GM19455 (cell line): ENCODE data around the gene TMPRSS9.
"Not testable (repeated sequence)": the region's sequence is repeated elsewhere in the genome, so short reads cannot be mapped to it uniquely, and the experiment has no call there.

Experiments used
- ATAC-seq: cut with Tn5 transposase; IDR thresholded peaks from one replicate; pipeline ENCODE4 v1.9.1; 2021; ENCODE audit not compliant: unreplicated experiment

Gene TMPRSS9

DNA sequence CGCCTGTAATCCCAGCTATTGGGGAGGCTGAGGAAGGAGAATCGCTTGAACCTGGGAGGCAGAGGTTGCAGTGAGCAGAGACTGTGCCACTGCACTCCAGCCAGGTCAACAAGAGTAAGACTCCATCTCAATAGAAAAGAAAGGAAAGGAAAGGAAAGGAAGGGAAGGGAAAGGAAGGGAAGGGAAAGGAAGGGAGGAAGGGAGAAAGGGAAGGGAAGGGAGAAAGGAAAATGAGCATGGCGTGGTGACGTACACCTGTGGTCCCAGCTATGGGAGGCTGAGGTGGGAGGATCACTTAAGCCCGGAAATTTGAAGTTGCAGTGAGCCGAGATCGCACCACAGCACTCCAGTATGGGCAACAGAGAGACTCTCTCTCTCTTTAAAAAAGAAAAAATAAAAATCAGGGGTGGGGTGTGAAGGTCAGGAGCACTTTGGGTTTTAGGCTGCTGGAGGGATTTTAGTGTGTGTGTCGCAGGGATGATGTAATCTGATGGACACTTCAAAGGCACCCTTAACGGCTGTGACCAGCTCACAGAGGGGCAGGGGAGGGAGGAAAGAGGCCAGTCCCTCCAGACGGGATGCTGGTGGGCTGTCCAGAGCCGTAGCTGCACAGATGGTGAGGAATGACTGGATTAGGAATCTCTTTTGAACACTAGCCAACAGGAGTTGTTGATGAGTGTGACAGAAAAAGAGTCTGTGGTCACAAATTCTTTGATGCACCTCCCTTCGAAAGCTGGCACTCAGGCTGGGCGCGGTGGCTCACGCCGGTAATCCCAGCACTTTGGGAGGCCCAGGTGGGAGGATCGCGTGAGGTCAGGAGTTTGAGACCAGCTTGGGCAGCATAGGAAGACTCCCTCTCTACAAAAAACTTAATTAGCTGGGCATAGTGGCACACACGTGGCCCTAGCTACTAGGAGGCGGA, 27.6 kb downstream of the TMPRSS9 start:
- ATAC-seq, result no peak

DNA sequence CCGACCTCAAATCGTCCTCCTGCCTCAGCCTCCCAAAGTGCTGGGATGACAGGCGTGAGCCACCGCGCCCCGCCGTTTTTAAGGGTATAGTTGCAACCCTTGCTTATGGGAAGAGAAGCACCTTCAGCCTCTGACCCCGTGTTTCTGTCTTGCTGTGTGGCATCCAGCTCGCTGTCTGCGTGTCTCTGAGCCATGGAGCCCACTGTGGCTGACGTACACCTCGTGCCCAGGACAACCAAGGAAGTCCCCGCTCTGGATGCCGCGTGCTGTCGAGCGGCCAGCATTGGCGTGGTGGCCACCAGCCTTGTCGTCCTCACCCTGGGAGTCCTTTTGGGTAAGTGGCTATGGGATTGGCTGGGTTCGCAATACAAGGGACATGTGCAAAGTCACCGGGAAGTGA, 29.5 kb downstream of the TMPRSS9 start:
- ATAC-seq, result no peak

DNA sequence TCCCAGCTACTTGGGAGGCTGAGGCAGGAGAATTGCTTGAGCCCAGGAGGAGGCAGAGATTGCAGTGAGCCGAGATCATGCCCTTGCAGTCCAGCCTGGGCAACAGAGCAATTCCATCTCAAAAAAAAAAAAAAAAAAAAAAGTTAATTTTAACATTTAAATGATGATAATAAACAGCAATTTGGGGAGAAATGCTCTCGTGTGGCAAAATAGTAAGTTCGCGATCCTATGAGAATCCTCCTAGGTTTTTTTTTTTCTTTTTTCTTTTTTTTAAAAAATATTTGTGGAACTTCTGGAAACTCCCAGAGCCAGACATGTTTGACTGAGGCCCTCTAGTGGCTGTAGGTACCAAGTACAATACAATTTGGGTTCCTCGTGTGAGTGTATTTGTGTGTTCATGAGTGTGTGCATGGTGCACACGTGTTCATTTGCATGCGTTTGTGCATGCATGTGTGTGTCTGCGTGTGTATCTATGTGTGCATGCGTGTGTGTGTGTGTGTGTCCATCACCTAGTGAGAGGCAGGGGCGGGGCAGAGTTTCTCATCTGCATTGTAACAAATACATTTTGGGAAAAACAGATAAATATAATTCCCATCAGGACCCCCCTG, 31.2 kb downstream of the TMPRSS9 start:
- no peak for ATAC-seq

DNA sequence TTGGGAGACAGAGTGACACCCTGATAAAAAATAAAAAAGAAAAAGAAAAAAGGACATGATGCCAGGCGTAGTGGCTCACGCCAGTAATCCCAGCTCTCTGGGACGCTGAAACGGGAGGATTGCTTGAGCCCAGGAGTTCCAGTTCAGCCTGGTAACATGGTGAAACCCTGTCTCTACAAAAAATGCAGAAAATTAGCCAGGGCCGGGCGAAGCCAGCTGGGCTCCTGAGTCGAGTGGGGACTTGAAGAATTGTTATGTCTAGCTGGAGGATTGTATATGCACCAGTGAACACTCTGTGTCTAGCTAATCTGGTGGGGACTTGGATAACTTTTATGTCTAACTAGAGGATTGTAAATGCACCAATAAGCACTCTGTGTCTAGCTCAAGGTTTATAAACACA, 32.3 kb downstream of the TMPRSS9 start:
- no peak for ATAC-seq

DNA sequence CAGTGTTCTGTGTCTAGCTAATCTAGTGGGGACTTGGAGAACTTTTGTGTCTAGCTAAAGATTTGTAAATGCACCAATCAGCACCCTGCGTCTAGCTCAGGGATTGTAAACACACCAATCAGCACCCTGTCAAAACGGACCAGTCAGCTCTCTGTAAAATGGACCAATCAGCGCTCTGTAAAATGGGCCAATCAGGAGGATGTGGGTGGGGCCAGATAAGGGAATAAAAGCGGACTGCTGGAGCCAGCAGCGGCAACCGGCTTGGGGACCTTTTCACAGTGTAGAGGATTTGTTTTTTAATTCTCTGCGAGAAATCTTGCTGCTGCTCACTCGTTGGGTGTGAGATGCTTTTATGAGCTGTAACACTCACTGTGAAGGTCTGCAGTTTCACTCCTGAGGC, 32.8 kb downstream of the TMPRSS9 start:
- ATAC-seq, result not testable (repeated sequence)

DNA sequence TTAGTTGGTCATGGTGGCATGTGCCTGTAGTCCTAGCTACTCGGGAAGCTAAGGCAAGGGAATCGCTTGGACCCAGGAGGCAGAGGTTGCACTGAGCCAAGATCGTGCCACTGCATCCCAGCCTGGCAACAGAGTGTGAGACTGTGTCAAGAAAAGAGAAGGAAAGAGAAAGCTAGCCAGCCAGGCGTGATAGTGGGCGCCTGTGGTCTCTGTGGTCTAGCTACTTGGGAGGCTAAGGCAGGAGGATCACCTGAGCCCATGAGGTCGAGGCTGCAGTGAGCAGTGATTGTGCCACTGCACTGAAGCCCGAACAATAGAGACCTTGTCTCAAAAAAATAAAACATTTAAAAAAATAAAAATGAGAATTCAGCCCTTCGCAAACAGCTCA, 34.0 kb downstream of the TMPRSS9 start:
- ATAC-seq, result no peak

DNA sequence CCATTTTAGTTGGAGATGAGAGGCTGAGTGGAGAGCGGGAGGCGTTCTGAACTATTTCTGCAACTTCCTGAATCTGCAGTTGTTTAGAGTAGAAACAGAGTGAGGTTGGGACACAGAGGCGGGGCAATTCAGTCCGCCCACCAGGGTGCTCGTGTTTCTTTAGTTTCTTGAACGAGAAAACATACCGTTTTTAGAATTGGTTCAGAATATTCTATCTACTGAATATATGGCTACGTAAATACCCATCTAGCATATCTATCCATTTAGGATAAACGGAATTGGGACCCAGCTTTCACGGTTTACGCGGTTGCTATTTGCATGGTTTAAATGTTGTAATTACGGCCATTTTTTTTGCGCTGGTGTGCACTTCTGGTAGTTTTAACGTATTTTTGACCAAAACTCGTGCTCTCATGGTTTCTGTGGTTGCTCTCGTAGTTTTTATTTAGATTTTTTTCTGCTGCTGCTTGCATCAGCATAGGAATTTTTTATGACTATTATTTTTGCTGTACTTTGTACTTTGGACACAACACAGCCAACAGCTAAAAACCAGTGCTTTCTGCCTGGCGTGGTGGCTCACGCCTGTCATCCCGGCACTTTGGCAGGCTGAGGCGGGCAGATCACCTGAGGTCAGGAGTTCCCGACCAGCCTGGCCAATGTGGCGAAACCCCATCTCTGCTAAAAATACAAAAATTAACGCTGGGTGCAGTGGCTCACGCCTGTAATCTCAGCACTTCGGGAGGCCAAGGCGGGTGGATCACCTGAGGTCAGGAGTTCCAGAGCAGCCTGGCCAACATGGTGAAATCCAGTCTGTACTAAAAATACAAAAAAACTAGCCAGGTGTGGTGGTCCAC, 34.6 kb downstream of the TMPRSS9 start:
- ATAC-seq, result no peak

DNA sequence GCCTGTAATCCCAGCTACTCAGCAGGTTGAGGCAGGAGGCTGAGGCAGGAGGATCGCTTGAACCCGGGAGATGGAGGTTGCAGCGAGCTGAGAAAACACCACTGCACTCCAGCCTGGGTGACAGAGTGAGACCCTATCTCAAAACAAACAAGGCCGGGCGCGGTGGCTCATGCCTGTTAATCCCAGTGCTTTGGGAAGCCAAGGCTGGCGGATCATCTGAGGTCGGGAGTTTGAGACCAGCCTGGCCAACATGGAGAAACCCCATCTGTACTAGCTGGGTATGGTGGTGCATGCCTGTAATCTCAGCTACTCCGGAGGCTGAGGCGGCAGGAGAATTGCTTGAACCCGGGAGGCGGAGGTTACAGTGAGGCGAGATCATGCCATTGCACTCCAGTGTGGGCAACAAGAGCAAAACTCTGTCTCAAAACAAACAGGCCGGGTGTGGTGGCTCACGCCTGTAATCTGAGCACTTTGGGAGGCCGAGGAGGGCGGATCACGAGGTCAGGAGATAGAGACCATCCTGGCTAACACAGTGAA, 35.3 kb downstream of the TMPRSS9 start:
- not testable (repeated sequence) for ATAC-seq

DNA sequence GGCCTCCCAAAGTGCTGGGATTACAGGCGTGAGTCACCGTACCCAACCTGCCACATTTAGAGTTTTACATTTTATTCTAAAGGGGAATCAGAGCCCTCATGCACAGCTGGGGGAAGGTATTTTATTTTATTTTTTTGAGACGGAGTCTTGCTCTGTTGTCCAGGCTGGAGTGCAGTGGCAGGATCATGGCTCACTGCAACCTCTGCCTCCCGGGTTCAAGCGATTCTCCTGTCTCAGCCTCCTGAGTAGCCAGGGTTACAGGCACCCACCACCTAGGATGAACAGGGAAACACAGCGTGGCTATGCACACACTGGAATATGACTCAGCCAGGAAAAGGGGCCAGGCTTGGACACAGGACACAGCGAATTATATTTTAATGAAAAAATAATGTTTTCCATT, 37.1 kb downstream of the TMPRSS9 start:
- ATAC-seq, result not testable (repeated sequence)

DNA sequence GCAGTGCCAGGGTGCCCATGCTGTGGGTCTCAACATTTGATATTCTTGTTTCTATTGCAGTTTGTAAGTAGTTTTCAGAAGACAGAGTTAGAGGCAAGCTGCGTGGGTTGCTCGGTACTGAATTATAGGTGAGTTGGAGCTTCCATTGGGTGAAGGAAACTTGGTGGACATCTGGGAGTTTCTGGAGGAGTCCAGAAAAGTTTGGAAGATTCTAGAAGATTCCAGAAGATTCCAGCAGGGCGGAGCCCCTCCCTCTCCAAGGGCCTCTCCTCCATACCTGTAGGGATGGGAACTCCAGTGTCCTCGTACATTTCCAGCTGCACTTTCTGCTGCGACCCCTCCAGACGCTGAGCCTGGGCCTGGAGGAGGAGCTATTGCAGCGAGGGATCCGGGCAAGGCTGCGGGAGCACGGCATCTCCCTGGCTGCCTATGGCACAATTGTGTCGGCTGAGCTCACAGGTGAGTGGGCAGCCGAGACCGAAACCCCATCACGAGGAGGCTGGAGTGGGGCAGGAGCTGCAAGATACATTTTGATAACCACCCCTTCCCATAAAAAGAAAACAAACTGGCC, 38.8 kb downstream of the TMPRSS9 start:
- ATAC-seq, result no peak

DNA sequence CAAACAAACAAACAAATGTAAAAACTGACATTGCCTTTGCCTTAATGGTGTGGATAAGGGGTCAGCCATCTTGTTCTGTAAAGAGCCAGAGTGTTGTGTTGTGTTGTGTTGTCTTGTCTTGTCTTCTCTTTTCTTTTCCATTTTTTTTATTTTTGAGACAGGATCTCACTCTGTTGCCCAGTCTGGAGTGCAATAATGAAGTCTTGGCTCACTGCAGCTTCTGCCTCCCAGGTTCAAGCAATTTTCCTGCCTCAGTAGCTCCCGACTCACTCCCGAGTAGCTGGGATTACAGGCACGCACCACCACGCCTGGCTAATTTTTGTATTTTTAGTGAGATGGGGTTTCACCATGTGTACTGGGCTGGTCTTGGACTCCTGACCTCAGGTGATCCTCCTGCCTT, 39.5 kb downstream of the TMPRSS9 start:
- no peak for ATAC-seq

DNA sequence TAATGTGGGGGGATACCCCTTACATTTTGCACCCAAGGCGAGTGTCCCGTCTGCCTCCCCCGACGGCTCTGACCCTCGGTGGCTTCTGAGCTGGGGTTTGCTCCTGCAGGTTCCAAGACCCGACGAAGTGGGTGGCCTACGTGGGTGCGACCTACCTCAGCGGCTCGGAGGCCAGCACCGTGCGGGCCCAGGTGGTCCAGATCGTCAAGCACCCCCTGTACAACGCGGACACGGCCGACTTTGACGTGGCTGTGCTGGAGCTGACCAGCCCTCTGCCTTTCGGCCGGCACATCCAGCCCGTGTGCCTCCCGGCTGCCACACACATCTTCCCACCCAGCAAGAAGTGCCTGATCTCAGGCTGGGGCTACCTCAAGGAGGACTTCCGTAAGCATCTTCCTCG, 48.2 kb downstream of the TMPRSS9 start:
- ATAC-seq, result no peak

DNA sequence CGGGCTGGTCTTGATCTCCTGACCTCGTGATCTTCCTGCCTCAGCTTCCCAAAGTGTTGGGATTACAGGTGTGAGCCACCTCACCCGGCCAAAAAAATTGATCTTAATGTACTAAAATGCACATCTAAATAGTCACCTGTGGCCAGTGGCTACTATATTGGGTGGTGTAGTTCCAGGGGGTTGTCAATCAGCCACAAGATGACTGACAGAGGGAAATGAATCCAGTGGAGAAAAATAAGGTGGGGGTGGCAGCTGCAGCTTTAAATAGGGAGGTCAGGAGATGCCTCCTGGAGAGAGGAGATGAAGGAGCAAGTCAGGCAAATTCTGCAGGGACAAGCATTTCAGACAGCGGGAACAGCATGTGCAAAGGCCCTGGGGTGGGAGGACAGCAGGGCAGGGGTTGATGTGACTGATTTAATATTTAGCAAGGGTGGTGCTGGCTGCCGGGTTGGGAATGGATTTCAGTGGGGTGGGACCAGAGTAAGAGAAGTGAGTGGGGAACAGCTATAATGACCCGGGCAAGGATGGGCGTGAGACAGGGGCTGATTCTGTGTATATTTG, 49.4 kb downstream of the TMPRSS9 start:
- no peak for ATAC-seq

DNA sequence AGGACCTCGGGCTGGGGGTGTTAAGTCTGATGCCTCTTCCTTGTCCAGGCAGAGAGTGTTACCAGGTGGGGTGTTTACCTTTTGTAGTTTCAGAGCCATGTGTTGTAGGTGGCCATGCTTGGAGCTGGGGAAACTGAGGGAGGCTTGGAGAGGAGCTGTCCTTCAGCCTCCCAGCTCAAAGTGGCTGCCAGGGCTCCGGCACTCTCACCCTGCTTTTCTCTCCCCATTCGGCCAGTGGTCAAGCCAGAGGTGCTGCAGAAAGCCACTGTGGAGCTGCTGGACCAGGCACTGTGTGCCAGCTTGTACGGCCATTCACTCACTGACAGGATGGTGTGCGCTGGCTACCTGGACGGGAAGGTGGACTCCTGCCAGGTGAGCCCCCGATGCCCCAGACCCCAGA, 50.0 kb downstream of the TMPRSS9 start:
- no peak for ATAC-seq

DNA sequence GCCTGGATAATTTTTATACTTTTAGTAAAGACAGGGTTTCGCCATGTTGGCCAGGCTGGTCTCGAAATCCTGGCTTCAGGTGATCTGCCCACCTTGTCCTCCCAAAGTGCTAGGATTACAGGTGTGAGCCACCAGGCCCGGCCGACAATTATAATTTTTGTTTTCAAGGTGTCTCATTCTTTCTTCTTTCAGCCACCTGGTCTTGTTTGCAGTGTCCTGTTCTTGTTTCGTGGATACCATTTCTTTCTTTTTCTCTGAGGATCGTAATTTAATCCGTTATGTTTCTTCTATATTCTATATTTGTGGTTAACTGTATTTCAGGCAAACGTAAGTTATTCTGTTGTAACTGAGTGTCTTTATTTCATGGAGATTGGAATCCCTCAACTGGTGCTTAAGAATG, 51.6 kb downstream of the TMPRSS9 start:
- ATAC-seq, result no peak

DNA sequence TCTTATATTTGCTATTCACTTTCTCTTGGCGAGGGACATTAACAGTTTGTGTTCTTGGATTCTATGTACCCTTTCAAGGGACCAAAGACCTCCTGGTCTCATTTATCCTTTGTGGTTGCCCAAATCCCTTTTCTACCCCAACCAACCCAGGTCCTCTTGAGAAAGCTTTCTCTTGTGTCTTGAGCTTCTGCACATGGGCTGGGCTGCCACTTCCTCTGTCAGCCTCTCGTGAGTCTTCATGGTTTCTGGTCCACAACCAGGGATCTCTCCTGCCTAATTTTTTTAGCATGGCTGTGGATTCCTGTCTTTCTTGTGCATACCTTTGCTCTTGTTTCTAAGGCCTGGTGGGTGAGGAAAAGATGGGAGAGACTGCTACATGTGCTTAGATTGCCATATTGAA, 52.4 kb downstream of the TMPRSS9 start:
- no peak for ATAC-seq

DNA sequence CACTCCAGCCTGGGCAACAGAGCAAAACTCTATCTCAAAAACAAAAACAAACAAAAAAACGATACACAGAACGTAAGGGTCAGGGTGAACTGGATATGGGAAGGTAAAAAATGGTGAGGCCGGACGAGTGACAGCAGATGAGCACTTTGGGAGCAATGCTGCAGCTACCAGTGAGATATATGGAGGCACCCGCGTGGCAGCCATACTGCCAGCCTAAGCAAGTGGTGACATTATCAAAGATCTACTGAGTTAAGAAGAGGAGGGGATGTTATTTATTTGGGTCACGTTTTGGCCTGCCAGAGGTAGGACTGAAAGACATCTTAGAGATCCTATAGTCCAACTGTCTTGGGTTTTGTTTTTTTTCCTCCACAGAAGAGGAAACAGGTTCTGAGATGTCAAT, 53.1 kb downstream of the TMPRSS9 start:
- ATAC-seq, result no peak

DNA sequence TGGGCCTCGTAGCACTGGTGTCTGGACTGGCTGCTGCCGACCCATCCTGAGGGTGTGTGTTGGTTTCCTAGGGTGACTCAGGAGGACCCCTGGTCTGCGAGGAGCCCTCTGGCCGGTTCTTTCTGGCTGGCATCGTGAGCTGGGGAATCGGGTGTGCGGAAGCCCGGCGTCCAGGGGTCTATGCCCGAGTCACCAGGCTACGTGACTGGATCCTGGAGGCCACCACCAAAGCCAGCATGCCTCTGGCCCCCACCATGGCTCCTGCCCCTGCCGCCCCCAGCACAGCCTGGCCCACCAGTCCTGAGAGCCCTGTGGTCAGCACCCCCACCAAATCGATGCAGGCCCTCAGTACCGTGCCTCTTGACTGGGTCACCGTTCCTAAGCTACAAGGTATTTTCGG, 53.6 kb downstream of the TMPRSS9 start:
- ATAC-seq, result no peak

DNA sequence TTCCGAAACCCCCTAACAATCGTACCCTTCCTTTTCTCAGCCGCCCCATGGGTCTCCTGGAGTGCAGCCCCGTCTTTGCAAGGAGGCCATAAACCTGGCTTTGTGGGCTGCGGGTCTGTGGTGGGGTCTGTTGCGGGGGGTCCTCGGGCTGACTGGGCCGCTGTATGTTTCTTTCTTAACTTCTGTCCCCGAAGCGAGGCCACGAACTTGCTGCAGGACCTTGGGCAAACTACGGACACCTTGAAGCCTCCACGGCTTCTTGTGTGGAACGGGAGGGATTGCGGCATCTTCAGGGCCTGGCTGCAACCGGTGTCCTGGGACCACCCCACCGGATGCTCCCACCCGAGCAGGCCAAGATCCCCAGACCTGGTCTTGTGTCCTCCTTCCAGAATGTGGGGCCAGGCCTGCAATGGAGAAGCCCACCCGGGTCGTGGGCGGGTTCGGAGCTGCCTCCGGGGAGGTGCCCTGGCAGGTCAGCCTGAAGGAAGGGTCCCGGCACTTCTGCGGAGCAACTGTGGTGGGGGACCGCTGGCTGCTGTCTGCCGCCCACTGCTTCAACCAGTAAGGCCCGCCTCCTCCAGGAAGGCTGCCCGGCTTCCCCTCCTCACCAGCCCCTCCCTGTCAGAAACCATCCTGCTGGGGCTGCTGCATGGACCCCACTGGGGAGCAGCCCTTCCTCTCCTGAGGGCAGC, 55.4 kb downstream of the TMPRSS9 start:
- ATAC-seq, result no peak

DNA sequence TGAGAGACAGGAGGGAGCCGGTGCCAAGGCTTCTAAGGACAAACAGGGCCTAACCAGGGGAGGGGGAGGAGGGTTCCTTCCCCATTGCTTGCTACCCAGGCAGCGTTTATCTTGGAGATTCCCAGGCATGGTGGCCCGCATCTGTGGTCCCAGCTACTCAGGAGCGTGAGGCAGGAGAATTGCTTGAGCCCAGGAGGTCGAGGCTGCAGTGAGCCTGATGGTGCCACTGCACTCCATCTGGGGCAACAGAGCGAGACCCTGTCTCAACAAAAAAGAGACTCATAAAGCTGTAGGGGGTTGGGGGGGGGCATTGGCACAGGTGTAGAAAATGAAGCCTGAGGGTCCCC, 55.9 kb downstream of the TMPRSS9 start:
- no peak for ATAC-seq
